CD4-positive, alpha-beta T cell treated with Interleukin-21 for 1 hour (primary cell): ENCODE data around the gene ADAMTS6.
A peak's percentile ranks its signal among the peaks of the same experiment; 100 is the strongest.

Experiments
- DNase-seq: peaks from one replicate; pipeline ENCODE4 v3.0.0-alpha.2; 2020

The ADAMTS6 gene

GRCh38 chr5:65101632-65102100 lies 380.1 kb downstream of the ADAMTS6 start:
- DNase-seq, result no peak

GRCh38 chr5:65100911-65101631 lies 380.6 kb downstream of the ADAMTS6 start:
- peak; percentile 26 for DNase-seq
